CD4-positive, alpha-beta T cell treated with Interleukin-6 for 4 hours (primary cell): ENCODE data around the gene FKBP4.

Experiments used
- DNase-seq: peaks from one replicate; pipeline ENCODE4 v3.0.0-alpha.2; 2020; ENCODE audit warnings: mixed read lengths

The FKBP4 gene

GRCh38 chr12:2783936-2784600 is 10.7 kb upstream of the FKBP4 start:
- DNase-seq = peak; percentile 62

- DNase-seq = no peak
Measured at GRCh38 chr12:2785017-2785416, 9.8 kb upstream of the FKBP4 start.

GRCh38 chr12:2791089-2791488 is 3.7 kb upstream of the FKBP4 start:
- no peak for DNase-seq

GRCh38 chr12:2792671-2793500 is 1.9 kb upstream of the FKBP4 start:
- no peak for DNase-seq

GRCh38 chr12:2793561-2793960 is 1.2 kb upstream of the FKBP4 start:
- DNase-seq = no peak

GRCh38 chr12:2794191-2794735 is 507 bp upstream of the FKBP4 start:
- peak; percentile 31 for DNase-seq

GRCh38 chr12:2795291-2796186 is 769 bp downstream of the FKBP4 start:
- peak; percentile 80 for DNase-seq

- DNase-seq = no peak
Measured at GRCh38 chr12:2796187-2796666, 1.5 kb downstream of the FKBP4 start.

- DNase-seq = no peak
Measured at GRCh38 chr12:2797721-2798418, 3.1 kb downstream of the FKBP4 start.

GRCh38 chr12:2800046-2800570 is 5.3 kb downstream of the FKBP4 start:
- DNase-seq = no peak

- DNase-seq = no peak
Measured at GRCh38 chr12:2801044-2801783, 6.4 kb downstream of the FKBP4 start.

GRCh38 chr12:2803635-2804392 is 9.0 kb downstream of the FKBP4 start:
- DNase-seq = no peak

- no peak for DNase-seq
Measured at GRCh38 chr12:2804393-2805142, 9.8 kb downstream of the FKBP4 start.

GRCh38 chr12:2805143-2805520 is 10.4 kb downstream of the FKBP4 start:
- DNase-seq = no peak

- no peak for DNase-seq
Measured at GRCh38 chr12:2806700-2807099, 11.9 kb downstream of the FKBP4 start.

- DNase-seq = no peak
Measured at GRCh38 chr12:2811801-2812200, 17.0 kb downstream of the FKBP4 start.

GRCh38 chr12:2812290-2813213 is 17.8 kb downstream of the FKBP4 start, which contains the start of gene ITFG2:
ITFG2 (plus strand) TSS chr12:2812668; CDS start chr12:2812761, 93 bp downstream.
- DNase-seq = peak; percentile 98
